ENCODE data around the gene PRR18.

PRR18 gene

DNA sequence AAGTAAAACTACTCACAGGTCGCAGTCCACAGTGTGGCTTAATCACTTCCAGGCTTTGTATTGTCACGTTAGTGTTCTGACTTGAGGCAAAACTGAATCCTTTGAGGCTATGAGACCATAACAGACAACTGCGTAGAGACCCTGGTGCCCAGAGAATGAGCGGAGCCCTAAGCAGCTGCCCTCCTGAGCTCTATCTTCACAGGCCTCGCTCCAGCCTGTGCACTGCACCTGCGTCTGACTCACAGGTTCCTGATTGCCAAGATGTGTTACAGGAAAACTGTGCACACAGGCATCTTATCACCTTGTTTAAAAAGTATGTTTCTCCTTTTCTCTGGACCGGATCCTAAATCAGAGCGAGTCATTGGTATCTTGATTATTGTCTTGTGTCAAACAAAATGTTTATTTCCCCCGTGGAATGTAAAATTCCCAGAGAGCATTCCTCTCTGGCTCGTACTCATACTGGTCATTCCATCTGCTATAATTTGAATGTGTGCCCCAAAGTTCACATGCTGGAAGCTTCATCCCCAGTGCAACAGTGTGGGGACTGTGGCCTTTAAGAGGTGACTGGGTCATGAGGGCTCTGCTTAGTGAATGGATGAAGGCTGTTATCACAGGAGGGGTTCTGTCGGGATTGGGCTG, 25.7 kb downstream of the PRR18 start:
- DNase-seq (ENCODE audit: extremely low spot score): no peak
- TF ChIP-seq HDGF (IDR thresholded peaks at IDR 0.05; ENCODE audit: borderline replicate concordance): no peak
- no peak for TF ChIP-seq ZNF384 (IDR thresholded peaks at IDR 0.05)
- TF ChIP-seq ELF4 (IDR thresholded peaks at IDR 0.05): no peak
- TF ChIP-seq FOXM1 (IDR thresholded peaks at IDR 0.05; ENCODE audit: borderline replicate concordance): no peak
- no peak for TF ChIP-seq NFRKB (IDR thresholded peaks at IDR 0.05)
- TF ChIP-seq BHLHE40 (IDR thresholded peaks at IDR 0.05; ENCODE audit: borderline replicate concordance): no peak
- no peak for TF ChIP-seq L3MBTL2 (conservative IDR thresholded peaks at IDR 0.05)
- TF ChIP-seq SP1 (IDR thresholded peaks at IDR 0.05): no peak
- ChIA-PET POLR2A (no interaction called here), CTCF (interaction anchor here (1.0 kb wide), 1 partner anchor 31 kb away, joined by 3 read pairs; no protein-coding TSS in a partner anchor)

DNA sequence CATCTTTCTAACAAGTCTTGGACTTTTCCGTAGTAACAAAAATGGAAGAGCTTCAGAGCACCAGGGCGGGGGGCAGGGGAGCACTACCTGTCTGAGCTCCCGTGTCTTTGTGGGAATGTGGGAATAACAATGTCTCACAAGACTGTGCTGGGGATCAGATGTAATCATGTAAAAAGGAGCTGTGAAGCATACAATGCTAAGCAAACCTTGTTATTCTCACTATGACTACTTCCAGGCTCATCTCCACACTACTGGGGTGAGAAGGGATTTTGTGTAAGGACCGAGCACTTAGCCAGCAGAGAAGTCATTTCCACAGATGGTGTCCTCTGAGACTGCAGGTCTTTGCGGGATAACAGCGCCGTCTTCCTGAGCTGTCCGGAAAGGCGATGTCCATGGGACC, 27.1 kb downstream of the PRR18 start:
- ChIA-PET CTCF (interaction anchor here (1.0 to 1.3 kb wide), 3 partner anchors 100 to 119 kb away, joined by 3 to 4 read pairs (median 4); no protein-coding TSS in a partner anchor), POLR2A (no interaction called here)
- TF ChIP-seq, protein P1, sequence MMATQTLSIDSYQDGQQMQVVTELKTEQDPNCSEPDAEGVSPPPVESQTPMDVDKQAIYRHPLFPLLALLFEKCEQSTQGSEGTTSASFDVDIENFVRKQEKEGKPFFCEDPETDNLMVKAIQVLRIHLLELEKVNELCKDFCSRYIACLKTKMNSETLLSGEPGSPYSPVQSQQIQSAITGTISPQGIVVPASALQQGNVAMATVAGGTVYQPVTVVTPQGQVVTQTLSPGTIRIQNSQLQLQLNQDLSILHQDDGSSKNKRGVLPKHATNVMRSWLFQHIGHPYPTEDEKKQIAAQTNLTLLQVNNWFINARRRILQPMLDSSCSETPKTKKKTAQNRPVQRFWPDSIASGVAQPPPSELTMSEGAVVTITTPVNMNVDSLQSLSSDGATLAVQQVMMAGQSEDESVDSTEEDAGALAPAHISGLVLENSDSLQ (IDR thresholded peaks at IDR 0.05): no peak
- TF ChIP-seq FOXK2 (IDR thresholded peaks at IDR 0.05) (no peak), CTBP1 (IDR thresholded peaks at IDR 0.05; ENCODE audit: borderline replicate concordance) (no peak), NFRKB (IDR thresholded peaks at IDR 0.05) (no peak), BHLHE40 (IDR thresholded peaks at IDR 0.05; ENCODE audit: borderline replicate concordance) (no peak), FOXM1 (IDR thresholded peaks at IDR 0.05; ENCODE audit: borderline replicate concordance) (no peak), TARDBP (IDR thresholded peaks at IDR 0.05) (no peak), ZNF384 (IDR thresholded peaks at IDR 0.05) (no peak)
- DNase-seq (ENCODE audit: extremely low spot score): no peak

GRCh38 chr6:166279393-166279679, 28.9 kb downstream of the PRR18 start:
- ChIA-PET POLR2A (interaction anchor here (0.6 kb wide), 1 partner anchor 74 kb away, joined by 4 read pairs; no protein-coding TSS in a partner anchor), CTCF (no interaction called here)
- TF ChIP-seq L3MBTL2 (conservative IDR thresholded peaks at IDR 0.05) (no peak), FOXM1 (IDR thresholded peaks at IDR 0.05; ENCODE audit: borderline replicate concordance) (no peak), FOXK2 (IDR thresholded peaks at IDR 0.05) (no peak), TARDBP (IDR thresholded peaks at IDR 0.05) (no peak), FOXA1 (IDR thresholded peaks at IDR 0.05) (no peak)
- DNase-seq (ENCODE audit: extremely low spot score): no peak

DNA sequence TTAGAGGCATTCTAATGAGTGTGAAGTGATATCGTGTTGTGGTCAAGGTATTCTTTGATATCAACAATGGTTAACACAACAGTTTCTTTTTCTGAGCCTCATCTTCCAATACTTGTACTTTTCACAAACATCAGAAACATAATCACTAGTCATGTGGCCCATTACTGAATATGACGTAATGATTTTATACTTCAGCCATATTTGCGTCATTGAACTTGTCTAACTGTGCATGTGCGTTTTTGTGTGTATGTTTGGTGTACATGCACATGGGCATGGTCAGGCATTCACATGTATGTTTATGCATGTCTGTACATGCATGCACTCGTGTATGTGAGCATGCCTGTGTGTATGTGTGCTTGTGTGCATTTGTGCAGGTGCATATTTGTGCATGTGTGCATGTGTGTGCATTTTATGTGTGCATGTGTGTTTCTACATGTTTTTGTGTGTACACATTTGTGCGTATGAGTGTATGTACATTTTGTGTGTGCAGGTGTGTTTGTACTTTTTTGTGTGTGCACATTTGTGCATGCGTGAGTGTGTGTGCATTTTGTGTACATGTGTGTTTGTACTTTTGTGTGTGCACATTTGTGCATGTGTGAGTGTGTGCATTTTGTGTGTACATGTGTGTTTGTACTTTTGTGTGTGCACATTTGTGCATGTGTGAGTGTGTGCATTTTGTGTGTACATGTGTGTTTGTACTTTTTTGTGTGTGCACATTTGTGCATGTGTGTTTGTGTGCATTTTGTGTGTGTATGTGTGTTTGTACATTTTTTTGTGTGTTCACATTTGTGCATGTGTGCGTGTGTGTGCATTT, 29.4 kb downstream of the PRR18 start:
- DNase-seq (ENCODE audit: extremely low spot score): no peak
- ChIA-PET CTCF (no interaction called here), POLR2A (no interaction called here)
- TF ChIP-seq ZNF384 (IDR thresholded peaks at IDR 0.05) (no peak), BHLHE40 (IDR thresholded peaks at IDR 0.05; ENCODE audit: borderline replicate concordance) (no peak), NFRKB (IDR thresholded peaks at IDR 0.05) (no peak), L3MBTL2 (conservative IDR thresholded peaks at IDR 0.05) (no peak), FOXK2 (IDR thresholded peaks at IDR 0.05) (no peak), FOXM1 (IDR thresholded peaks at IDR 0.05; ENCODE audit: borderline replicate concordance) (no peak), SP1 (IDR thresholded peaks at IDR 0.05) (no peak), SUZ12 (IDR thresholded peaks at IDR 0.05) (no peak), HDGF (IDR thresholded peaks at IDR 0.05; ENCODE audit: borderline replicate concordance) (no peak), TARDBP (IDR thresholded peaks at IDR 0.05) (no peak)

DNA sequence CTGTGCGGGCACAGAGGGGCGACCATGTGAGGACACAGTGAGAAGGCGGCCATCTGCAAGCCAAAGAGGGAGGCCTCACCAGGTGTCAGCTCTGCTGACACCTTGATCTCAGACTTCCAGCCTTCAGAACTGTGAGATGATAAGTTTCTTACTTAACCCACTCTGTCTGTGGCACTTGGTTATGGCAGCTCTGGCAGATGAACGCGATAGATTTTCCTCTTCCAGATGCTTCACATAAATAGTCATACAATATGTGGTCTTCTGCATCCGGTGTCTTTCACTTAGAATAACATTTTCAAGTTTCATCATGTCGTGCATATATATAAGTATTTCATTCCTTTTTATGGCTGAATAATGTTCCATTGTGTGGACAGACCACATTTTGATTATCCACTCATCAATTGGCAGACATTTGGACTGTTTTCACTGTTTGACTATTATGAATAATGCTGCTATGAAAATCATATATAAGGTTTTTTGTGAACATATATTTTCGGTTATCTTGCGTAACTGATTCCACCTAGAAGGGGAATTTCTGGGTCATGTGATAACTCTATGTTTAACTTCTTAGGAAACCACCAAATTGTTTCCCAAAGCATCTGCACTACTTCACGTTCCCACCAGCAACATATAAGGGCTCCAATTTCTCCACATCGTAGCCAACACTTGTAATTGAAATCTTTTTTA, 30.2 kb downstream of the PRR18 start:
- CTCF ChIA-PET: interaction anchor here (1.2 kb wide), 1 partner anchor 122 kb away, joined by 7 read pairs; no protein-coding TSS in a partner anchor
- no peak for TF ChIP-seq NFRKB (IDR thresholded peaks at IDR 0.05)
- TF ChIP-seq LEF1 (IDR thresholded peaks at IDR 0.05; ENCODE audit: borderline replicate concordance): no peak
- no peak for TF ChIP-seq BHLHE40 (IDR thresholded peaks at IDR 0.05; ENCODE audit: borderline replicate concordance)
- TF ChIP-seq SUZ12 (IDR thresholded peaks at IDR 0.05): no peak
- TF ChIP-seq FOXM1 (IDR thresholded peaks at IDR 0.05; ENCODE audit: borderline replicate concordance): no peak
- TF ChIP-seq, protein P1 (IDR thresholded peaks at IDR 0.05): no peak
- no peak for TF ChIP-seq HDGF (IDR thresholded peaks at IDR 0.05; ENCODE audit: borderline replicate concordance)
- TF ChIP-seq TARDBP (IDR thresholded peaks at IDR 0.05): no peak
- no peak for TF ChIP-seq FOXK2 (IDR thresholded peaks at IDR 0.05)
- no peak for TF ChIP-seq ELF4 (IDR thresholded peaks at IDR 0.05)
- no peak for TF ChIP-seq FOXA1 (IDR thresholded peaks at IDR 0.05)
- TF ChIP-seq ARNT (IDR thresholded peaks at IDR 0.05): no peak
- TF ChIP-seq CTBP1 (IDR thresholded peaks at IDR 0.05; ENCODE audit: borderline replicate concordance): no peak
- TF ChIP-seq ZNF384 (IDR thresholded peaks at IDR 0.05): no peak
- TF ChIP-seq L3MBTL2 (conservative IDR thresholded peaks at IDR 0.05): no peak
- TF ChIP-seq SP1 (IDR thresholded peaks at IDR 0.05): no peak
- POLR2A ChIA-PET: no interaction called here
- DNase-seq (ENCODE audit: extremely low spot score): no peak

- TF ChIP-seq CTBP1 (IDR thresholded peaks at IDR 0.05; ENCODE audit: borderline replicate concordance): no peak
- TF ChIP-seq LEF1 (IDR thresholded peaks at IDR 0.05; ENCODE audit: borderline replicate concordance): no peak
- TF ChIP-seq ZNF384 (IDR thresholded peaks at IDR 0.05): no peak
- no peak for TF ChIP-seq NFRKB (IDR thresholded peaks at IDR 0.05)
- no peak for TF ChIP-seq FOXM1 (IDR thresholded peaks at IDR 0.05; ENCODE audit: borderline replicate concordance)
- no peak for TF ChIP-seq SUZ12 (IDR thresholded peaks at IDR 0.05)
- TF ChIP-seq BHLHE40 (IDR thresholded peaks at IDR 0.05; ENCODE audit: borderline replicate concordance): no peak
- no peak for TF ChIP-seq TARDBP (IDR thresholded peaks at IDR 0.05)
- TF ChIP-seq SP1 (IDR thresholded peaks at IDR 0.05): no peak
- TF ChIP-seq ELF4 (IDR thresholded peaks at IDR 0.05): no peak
- no peak for TF ChIP-seq HDGF (IDR thresholded peaks at IDR 0.05; ENCODE audit: borderline replicate concordance)
- TF ChIP-seq FOXA1 (IDR thresholded peaks at IDR 0.05): no peak
- no peak for TF ChIP-seq ARNT (IDR thresholded peaks at IDR 0.05)
- TF ChIP-seq, protein P1 (IDR thresholded peaks at IDR 0.05): no peak
- TF ChIP-seq L3MBTL2 (conservative IDR thresholded peaks at IDR 0.05): no peak
- TF ChIP-seq FOXK2 (IDR thresholded peaks at IDR 0.05): no peak
- POLR2A ChIA-PET: no interaction called here
- DNase-seq (ENCODE audit: extremely low spot score): no peak
These were observed 31.2 kb downstream of the PRR18 start for GRCh38 chr6:166277018-166277417.

More at GRCh38 chr6:166277018-166277417, 31.2 kb downstream of the PRR18 start:
- CTCF ChIA-PET: interaction anchor here (0.8 to 1.2 kb wide), 2 partner anchors 111 to 123 kb away, joined by 3 to 7 read pairs; no protein-coding TSS in a partner anchor
